Central memory CD4-positive, alpha-beta T cell (primary cell): ENCODE results near the gene SRM.
"Not testable (repeated sequence)": the region's sequence is repeated elsewhere in the genome, so short reads cannot be mapped to it uniquely, and the experiment has no call there.

ENCODE experiments used
- DNase-seq: peaks from one replicate; pipeline ENCODE4 v3.0.0; 2022

The SRM gene

DNA sequence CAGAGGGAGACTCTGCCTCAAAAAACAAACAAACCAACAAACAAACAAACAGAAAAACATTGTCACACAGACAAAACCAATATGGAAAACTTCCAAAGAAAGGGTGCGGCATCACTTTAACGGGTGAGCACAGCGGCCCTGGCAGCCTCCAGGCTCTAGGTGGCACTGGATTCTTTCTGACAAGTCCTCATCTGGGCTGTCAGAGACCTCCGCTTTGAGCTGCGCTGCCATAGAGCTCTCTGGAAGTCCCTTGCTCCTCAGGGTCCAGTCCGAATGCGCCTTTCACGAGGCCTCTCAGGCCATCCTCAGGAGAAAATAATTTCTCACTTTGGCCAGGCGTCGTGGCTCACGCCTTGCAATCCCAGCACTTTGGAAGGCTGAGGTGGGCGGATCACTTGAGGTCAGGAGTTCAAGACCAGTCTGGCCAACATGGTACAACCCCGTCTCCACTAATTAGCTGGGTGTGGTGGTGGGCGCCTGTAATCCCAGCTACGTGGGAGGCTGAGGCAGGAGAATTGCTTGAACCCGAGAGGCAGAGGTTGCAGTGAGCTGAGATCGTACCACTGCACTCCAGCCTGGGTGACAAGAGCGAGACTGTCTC lies 4.2 kb upstream of the SRM start:
- not testable (repeated sequence) for DNase-seq

DNA sequence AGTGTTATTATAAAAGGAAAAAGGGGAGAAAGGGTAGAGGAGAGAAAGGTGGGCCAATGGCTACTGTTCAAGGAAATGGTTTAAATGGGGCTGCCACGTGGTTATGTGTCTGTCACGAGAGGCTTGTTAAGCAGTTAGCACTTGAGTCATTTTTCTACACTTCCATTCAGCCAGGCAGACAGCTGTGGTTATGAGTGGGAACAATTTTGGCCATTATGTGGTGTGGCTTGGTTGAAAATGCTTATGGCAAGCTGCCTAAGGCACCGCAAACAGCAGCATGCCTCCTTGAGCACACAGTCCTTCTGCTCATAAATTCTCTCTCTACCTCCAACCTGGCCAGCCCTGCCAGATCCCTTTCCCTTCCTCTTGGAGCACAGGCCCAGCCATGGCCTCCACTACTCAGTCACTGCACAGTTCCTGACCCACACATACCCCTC lies 3.2 kb upstream of the SRM start:
- no peak for DNase-seq

DNA sequence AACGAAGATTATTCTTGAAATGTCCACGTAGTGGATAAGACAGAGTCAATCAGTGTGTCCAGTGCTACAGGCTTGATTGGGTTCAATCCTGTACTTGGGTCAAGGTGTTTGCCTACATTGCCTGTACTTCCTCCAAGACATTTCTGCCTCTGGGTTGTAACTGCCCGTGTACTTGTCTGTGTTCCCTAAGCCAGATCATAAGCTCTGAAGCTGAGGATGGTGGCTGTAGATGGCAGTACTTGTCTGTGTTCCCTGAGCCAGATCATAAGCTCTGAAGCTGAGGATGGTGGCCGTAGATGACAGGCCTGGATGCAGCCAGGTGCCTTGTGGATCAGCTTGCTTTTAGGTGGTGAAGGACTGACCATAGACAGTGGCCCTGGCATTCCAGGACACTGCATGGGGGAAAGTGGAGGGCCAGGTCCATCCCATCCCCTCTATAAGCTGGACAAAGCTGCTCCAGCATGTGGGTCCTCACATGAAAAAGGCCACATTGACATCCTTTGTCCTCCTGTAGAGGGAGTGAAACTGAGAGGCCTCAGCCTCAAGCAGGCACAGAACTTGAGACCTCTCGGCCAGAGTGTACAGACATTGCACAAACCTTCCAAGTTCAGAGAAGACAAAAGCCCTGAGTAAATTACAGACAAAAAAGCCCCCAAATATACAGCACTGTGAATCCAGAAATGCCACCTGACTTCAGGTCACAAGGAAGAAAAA lies 2.0 kb upstream of the SRM start:
- DNase-seq, result no peak

DNA sequence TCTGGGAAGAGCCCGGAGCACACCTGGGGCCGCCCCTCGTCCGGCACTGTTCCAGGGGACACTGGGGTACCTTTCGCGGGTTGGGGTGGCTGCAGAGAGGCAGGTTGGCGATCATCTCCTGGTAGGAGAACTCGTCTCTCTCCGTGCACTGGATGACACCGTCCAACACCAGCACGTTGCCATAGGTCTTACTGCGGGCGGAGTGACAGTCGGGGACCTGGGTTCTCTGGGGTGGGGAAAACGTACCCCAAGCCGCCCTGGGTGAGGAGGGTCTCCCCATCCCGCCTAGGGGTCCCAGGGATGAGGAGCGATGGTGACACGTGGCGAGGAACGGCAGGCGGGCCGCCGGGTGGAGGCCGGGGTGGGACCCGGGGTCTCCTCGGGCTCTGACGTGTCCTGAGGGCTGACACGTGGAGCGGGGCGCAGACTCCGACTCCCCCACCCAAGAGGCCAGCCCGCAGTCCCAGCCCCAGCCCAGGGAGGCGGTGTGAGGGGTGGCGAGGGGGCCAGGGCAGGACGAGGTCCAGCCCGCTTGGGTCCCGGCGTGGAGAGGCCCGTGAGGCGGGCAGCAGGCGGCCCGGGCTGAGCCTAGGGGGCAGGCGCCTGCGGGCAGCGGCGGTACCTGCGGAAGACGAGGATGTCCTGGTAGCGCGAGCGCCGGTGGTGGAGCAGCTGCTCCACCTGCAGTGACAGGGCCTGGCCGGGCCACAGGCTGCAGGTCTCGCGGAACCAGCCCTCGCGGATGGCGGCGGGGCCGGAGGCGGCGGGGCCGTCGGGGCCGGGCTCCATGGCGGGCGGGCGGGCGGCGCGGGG lies 457 bp downstream of the SRM start:
- no peak for DNase-seq

DNA sequence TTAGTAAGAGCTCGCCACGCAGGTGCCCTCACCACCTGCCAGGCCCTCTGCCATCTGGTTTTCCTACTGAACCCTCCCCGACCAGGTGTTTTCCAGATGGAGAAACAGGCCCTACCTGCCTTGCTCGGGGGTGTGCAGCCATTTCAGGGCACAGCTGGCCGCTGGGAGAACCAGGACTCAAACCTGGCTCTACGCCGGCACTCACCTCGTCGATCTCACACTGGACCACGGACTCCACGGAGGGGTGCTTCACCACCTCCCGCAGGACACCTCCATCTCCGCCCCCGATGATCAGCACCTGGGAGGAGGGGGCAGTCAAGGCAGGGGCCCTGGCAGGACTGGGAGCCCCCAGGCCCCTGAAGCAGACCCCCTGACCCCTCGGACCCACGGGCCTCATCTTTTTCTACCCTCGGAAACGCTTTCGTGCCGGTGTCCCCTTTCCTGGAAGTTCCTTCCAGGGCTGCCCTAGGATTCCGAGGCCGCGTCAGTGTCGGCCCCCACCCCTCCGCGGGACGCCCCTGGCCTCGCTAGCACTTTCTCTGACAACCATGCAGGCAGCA lies 1.1 kb downstream of the SRM start:
- no peak for DNase-seq

DNA sequence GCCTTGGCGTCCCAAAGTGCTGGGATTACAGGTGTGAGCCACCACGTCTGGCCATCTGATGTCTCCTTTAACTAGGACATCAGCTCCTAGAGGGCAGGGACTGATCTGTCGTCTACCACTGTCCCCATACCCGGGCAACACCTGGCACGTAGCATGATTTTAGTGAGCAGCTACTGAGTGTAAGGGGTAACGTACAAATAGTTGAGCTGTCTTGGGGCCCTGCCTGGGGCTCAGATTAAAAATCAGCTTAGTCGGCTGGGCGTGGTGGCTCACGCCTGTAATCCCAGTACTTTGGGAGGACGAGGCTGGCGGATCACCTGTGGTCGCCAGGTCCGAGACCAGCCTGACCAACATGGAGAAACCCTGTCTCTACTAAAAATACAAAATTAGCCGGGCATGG lies 1.8 kb downstream of the SRM start:
- no peak for DNase-seq

DNA sequence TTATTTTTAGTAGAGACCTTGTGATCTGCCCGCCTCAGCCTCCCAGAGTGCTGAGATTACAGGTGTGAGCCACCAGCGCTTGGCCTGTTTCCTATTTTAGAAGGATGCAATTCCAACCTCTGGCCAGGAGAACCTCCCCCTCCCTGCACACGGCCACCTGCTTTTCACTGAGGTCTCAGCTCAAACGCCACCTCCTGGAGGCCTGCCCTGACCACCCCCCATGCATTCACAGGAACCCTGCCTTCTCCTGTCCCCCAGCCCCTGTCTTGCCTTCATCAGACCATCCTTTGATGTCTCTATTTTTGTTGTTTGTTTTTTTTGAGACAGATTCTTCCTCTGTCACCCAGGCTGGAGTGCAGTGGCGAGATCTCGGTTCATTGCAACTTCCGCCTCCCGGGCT lies 2.3 kb downstream of the SRM start:
- no peak for DNase-seq

DNA sequence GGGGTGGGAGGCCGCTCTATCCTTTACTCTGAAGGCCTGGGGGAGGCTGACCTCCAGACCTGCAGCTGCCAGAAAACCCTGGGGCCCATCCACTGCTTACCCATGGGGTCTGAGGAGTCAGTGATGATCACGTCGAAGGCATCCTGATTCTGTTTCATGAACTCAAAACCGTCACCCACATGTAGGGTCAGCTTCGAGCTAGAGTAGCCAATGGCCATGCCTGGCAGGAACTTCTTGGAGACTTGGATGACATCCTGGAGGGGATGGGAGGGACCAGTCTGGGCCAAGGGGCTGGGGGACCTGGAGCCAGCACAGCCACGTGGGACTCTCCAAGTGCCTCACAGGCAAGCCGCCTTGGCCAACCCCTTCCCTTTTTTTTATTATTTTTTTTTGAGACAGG lies 3.3 kb downstream of the SRM start:
- DNase-seq, result no peak

DNA sequence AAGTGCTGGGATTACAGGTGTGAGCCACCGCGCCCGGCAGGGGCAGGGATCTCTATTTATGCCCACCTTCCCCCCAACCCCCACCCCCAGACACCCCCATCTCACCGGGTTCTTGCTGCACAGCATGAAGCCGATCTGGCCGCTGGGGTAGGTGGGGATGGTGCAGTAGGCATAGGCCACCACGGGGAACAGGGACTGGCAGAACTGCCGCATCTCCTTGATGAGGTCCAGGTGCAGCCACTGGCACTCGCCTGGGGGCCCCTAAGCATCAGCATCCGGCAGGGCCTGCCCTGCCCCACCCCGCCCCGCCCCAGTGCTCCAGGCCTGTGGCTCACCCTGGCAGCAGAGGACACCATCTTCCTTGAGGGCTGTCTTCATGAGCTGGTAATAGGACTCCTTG lies 4.1 kb downstream of the SRM start:
- no peak for DNase-seq

DNA sequence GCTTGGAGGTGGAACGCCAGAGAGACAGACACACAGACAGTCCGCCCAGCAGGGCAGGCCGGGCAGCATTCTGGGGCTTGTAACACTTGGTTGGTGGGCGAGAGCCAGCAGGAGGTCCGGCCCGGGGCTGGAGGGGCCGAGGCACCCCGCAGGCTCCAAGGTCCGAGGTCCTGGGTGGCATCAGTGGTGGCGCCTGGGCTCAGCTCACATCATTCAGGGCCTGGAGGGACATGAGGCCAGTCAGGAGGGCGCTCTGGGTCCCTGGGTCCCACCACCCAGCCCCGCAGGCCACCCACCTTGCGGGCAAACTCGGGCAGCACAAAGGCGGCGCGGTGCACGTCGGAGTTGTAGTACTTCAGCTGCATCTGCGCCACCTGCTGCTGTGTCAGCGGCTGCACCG lies 5.2 kb downstream of the SRM start:
- no peak for DNase-seq

DNA sequence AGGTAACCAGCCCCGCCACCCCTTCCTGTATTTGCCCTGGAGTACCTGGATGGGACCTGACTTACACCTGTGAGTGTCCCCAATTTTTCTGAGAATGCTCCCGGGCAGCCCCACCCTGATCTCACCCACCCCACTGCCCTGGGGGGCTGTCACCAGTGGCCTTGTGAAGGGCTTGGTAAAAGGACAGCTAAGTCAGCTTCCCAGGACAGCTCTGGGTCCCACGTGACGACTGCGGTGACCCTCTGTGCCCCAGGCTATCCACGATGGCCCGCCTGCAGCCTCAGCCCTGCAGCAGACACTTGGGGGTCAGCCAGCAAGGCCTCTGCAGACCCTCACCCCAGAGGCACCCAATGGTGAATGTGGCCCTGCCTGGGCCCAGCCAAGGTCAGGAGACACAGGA lies 5.6 kb downstream of the SRM start:
- DNase-seq, result no peak

DNA sequence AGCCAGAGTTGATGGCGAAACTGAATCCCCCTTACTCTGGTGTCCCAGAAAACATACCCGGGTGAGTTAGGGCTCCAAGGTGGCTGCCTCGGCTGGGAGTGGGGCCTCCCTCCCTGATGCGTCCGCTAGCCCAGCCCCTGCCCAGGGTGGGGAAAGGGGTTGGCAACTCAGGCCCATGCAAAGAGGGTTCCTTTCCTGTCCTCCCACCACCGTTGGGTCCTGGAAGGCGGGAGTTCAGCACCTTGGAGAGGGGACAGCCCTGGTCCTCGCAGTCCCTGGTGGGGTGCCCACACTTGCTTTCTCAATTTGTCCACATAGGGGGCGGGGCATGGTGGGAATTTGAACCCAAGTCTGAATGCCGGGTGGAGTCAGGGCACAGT lies 6.1 kb downstream of the SRM start:
- no peak for DNase-seq

DNA sequence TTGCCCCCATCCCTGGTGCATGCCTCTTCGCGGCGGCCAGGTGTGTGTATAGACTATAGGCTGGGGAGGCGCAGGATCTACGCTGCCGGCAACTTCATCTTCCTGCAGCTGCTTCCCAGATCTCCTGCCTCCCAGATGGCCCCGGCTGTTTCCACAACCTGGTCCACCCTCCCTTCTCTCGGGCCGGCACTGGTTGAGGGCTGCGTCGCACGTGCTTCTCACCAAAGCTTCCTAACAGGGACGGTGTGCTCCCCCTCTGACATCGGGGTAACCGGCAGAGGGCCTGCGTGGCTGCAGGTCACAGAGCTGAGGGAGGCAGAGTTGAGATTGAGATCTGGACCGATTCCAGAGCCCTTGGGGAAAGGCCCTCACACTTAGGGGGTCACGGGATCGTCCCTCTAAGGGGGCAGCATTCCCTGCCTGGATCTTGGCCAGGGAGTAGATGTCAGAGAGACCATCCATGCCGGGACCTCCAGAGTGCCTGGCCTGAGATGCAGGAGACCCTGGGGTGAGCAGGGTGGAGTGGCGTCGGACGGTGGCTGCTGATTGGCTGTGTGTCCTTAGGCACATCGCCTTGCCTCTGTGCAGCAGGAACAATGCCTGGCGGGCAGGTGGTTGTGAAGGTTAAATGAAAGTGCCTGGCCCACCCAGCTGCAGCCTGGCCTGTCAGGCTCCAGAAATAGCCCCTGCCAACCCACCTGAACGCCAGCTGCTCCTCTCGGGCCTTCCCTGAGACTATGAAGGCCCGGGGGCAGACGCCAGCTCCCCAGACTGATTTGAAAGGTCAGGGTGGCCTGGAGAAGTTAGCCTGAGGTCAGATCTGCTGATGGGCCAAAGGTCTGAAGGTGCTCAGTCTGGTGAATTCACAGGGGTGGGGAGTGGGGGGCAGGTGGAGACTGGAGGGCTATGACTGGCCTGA lies 6.7 kb downstream of the SRM start:
- DNase-seq, result no peak

DNA sequence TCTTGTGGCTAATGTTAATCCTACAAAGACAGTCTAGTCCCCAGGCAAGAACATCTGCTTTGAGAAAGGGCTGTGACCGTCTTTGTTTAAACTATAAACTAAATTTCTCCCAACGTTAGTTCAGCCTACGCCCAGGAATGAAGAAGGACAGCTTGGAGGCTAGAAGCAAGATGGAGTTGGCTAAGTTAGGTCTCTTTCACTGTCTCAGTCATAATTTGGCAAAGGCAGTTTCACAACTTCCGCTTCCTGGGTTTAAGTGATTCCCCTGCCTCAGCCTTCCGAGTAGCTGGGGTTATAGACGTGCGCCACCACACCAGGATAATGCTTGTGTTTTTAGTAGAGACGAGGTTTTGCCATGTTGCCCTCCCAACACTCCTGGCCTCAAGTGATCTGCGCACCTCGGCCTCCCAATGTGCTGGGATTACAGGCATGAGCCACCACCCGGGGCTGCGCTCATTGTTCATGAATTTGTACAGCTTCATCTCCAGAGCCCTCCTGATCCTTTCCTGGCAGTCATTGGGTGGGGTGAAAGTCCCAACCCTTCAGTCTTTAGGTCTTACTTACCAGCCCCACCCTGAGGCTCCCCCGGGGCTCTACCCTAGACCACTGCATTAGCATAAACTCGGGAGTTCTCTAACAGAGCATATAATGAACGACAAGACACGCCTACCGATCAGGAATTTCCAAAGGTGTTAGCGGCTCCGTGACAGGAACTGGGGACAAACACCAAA lies 7.9 kb downstream of the SRM start:
- no peak for DNase-seq

DNA sequence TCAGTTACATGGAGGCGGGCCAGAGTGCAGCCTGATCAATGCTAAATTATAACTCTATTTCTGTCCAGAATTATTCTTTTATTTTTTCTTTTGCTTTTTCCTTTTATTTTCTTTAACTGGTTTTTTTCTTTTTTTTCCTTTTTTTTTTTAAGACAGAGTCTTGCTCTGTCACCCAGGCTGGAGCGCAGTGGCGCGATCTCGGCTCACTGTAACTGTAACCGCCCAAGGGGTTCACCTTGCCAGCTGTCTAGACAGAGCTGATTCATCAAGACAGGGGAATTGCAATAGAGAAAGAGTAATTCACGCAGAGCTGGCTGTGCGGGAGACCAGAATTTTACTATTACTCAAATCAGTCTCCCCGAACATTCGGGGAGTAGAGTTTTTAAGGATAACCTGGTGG lies 8.7 kb downstream of the SRM start:
- DNase-seq, result not testable (repeated sequence)

DNA sequence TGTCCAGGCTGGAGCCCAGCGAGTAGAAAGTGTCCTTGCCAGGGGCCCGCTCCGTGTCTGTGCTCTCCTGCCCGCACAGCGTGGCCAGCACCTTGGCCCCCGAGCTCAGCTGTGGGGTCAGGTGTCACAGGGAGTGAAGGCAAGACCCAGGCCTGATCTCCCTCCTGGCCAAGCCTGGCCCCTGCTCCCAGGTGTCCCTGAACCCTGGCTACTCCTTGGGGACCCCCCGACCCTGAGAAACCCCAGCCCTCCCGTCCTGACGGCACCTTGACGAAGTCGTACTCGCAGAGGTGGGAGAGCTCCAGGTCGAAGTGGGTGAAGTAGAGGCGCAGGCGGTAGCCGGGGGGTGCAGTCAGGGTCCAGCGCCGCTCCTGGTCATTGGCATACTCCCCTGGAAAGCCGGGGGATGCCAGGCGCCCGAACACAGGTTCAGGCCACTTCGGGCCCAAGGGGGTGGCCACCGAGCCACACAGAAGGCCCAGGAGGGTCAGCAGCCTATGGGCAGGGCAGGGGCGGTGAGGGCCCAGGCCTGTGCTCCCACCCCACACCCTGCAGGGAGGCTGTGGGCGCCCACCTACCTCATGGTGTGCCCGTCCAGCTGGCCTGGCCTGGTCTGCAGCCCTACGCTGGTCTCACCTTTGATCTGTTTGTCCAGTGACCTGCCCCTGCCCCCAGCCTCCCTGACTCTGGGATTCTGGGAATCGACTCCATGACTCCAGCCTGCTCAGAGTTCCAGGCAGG lies 13.0 kb downstream of the SRM start, which contains the start of gene MASP2:
Gene MASP2 (minus strand): TSS at position 615 of the 741 bp plus-strand sequence. CDS start 32 bp downstream, at position 583.
- DNase-seq, result no peak

DNA sequence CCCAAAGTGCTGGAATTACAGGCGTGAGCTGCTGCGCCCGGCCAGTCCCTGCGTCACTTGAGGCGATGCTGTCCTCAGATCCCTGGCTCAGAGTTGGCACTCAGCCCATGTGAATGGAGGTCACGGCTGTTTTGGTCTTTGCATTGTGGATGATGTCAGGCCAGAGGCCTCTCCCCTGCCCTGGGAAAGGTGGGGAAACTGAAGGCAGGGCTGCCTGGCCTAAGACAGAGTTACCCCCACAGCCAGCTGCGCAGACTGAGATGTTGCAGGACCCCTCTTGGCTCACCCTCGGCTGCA lies 13.6 kb downstream of the SRM start:
- DNase-seq, result no peak

DNA sequence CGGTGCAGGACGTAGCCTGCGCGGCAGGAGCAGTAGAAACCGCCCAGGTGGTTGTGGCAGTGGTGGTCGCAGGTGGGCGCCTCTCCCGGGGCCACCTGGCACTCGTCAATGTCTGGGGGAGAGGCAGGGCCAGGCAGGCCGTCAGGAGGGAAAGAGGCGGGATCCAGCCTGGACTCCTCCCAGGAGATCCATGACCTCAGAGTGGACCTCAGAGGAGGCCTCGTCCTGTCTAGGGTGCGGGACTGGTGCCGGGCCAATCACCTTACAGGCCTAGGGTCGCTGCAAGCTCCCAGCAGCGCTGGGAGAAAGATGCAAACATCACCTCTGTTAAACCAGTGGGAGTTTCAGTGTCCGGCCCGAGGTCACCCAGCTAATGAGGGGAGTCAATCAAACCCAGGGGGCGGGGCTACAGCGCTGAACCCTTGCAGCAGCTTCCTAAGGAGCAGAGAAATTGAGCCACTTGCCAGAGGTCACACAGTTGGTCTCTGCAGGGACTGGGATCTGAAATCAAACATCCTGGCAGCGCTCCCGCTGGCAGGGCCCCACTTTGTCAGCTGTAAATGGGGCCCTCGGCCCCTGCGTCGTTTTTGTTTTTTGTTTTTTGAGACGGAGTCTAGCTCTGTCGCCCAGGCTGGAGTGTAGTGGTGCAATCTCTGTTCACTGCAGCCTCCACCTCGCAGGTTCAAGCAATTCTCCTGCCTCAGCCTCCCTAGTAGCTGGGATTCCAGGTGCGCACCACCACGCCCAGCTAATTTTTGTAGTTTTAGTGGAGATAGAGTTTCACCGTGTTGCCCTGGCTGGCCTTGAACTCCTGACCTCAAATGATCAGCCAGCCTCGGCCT lies 14.2 kb downstream of the SRM start:
- DNase-seq, result no peak

DNA sequence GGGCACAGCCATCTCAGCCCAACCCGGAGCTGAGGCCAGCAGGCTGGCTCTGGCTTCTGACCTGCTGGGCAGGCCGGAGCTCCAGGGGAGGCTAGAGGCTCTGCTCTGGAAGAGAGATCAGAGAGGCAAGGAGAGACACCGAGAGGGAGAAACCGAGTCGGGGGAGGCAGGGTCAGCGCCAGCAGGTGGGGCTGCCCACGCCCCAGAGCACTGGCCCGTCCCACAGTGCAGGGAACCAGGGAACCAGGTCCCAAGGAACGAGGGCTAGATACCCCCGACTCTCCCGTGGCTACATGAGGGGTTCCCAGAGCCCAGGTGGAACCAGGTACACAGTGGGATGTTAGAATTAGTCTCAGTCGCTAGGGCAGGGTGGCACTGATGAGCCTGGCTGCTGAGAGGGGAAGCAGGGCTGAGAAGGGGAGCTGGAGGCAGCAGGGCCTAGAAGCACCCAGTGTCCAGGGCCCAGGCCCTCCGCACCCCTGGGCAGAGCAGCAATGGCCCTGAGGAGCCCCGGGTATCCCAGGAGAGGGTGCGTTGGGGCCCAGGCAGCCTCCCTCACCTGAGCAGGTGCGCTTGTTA lies 14.9 kb downstream of the SRM start:
- DNase-seq, result no peak
